Adrenal gland (tissue), 12 donors: ENCODE results near the gene KCNJ3. TPM values are rescaled to one million over a fixed set of nuclear protein-coding genes. Genes with fewer than 3 reads are reported as not detected.

Experiments used
- DNase-seq, 7 donors: peaks; one replicate each; pipeline ENCODE4 v3.0.0-alpha.2; 2019 to 2020
- H3K27ac ChIP-seq, 5 donors: fragments of 200-600 bp; sonication (generic) in 4 of 5; 1 replicate in 3 of 5; 2 replicates in 2 of 5; pipeline versions ENCODE4 v1.5.1 to v1.8.0; 2016 to 2020; ENCODE audit warnings: mild to moderate bottlenecking in 1 of 5
- H3K27me3 ChIP-seq: fragments of 200-600 bp; 2 replicates; pipeline ENCODE4 v1.8.0; 2021
- H3K36me3 ChIP-seq, 2 donors: fragments of 200-600 bp; replicated peaks in 1 of 2; 1 replicate in 1 of 2; 2 replicates in 1 of 2; pipeline versions ENCODE4 v1.5.1 to v1.8.0; 2018 to 2022
- H3K4me1 ChIP-seq, 2 donors: fragments of 200-600 bp; replicated peaks in 1 of 2; 1 replicate in 1 of 2; 2 replicates in 1 of 2; pipeline versions ENCODE4 v1.5.1 to v1.8.0; 2018 to 2021
- H3K4me3 ChIP-seq, 4 donors: fragments of 200-600 bp; sonication (generic) in 3 of 4; one replicate each; pipeline ENCODE4 v1.5.1; 2016 to 2018
- H3K9me3 ChIP-seq, 3 donors: fragments of 200-600 bp; sonication (generic) in 1 of 3; replicated peaks in 1 of 3; 1 replicate in 2 of 3; 2 replicates in 1 of 3; pipeline versions ENCODE4 v1.5.1 to v1.8.0; 2016 to 2021
- CTCF ChIP-seq, 6 experiments: fragments of 450-650 bp in 4 of 6; fragments of 200-600 bp in 2 of 6; sonication (generic) in 1 of 6; IDR thresholded peaks; 1 replicate in 5 of 6; 2 replicates in 1 of 6; pipeline versions ENCODE4 v1.5.1 to v1.8.0; 2016 to 2021; ENCODE audit warnings: antibody characterized with exemption in 6 of 6, mild to moderate bottlenecking in 2 of 6, moderate library complexity in 1 of 6
- POLR2A ChIP-seq, 2 donors: fragments of 450-650 bp; IDR thresholded peaks; one replicate each; pipeline ENCODE4 v1.6.1; 2017; ENCODE audit warnings: antibody characterized with exemption in 2 of 2, mild to moderate bottlenecking in 2 of 2, moderate library complexity in 1 of 2
- WGBS, 4 donors: extraction: QIAGEN DNeasy Blood & Tissue Kit in 2 of 4; methylation state at CpG; one replicate each; pipeline versions ENCODE4 v1.1.5 to v1.1.7; 2013 to 2017; 5-methylcytosine and 5-hydroxymethylcytosine counted together
- intact Hi-C, 2 donors: fragments of 100-400 bp; cut with DNase I; formaldehyde crosslinking; loops; one replicate each; pipeline versions ENCODE4 v1.14.1 to v1.15.0; 2022 to 2023
- polyA plus RNA-seq, 3 donors: library from polyadenylated mRNA; stranded (reverse); fragments of 200-250 nt in 2 of 3; fragments of 350-450 nt in 1 of 3; fragmentation: Illumina TruSeq in 1 of 3; extraction: RNeasy Lipid Tissue Mini Kit (QIAGEN cat#74804) in 1 of 3; gene quantifications; one replicate each; pipeline ENCODE4 v1.2.3, GENCODE V29; 2013 to 2014
- total RNA-seq, 9 donors: library from RNA; depleted of rRNA in 4 of 9; stranded (reverse); fragments of >200 nt in 4 of 9; fragments of 120-200 nt in 1 of 9; fragmentation: NEBNext Ultra II Directional in 1 of 9; extraction: Animal tissue kit (Norgen Biotek cat#: 25700) in 1 of 9; gene quantifications; one replicate each; pipeline versions ENCODE4 v1.1.0 to v1.2.4, GENCODE V29; 2013 to 2023
- donor health status: healthy with polysubstance abuse.
- donor health status: Bipolar disorder and iron deficiency.
- donor health status: DM: yes; HTN: yes; CAD: no.
- donor health status: DM: no; HTN: no; CAD: no.
- donor health status: DM: no; HTN: no; CAD: no.
- donor health status: DM: yes; HTN: yes; CAD: no.

Gene KCNJ3
- total and polyA plus RNA-seq, 12 donors: 0.08 to 2.2 (median 0.48) TPM; not detected in 1

DNA sequence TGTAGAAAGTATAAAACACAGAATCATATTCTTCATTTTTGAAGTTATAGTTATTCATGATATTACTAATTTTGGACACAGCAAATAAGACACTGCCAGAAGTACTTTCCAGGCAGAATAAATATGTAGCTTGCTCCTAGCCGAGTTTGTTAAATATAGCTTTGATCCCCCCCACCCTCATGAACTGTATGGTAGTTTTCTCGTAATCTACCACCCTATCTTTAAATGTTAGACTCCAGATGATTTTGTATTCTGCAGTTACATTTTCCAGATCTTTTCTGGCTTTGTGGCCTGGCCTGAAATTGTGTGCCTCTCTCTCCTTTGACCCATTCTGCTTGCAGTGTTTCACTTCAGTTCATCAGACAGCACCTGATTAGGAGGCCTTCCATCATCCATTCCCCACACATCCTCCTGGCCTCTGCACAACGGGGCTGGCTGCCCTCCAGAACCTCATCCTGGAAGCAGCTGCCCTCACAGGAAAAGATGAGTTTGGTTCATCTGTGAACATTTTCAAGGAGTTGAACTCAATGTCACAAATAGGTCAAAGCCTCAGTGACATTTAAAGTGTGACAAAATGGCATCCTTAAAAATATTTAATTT, 4.7 kb upstream of the KCNJ3 start:
- Histone ChIP-seq H3K4me3 (no peak overlapping the region), H3K27ac (no peak overlapping the region), H3K4me1 (no peaks in the 10 kb centered on the region), H3K9me3 (no peaks in the 10 kb centered on the region), H3K36me3 (no peaks in the 10 kb centered on the region), H3K27me3 (peaks cover 5% of the 10 kb centered on the region)
- DNase-seq: no peak
- TF ChIP-seq CTCF (IDR thresholded peaks at IDR 0.05) (no peak), POLR2A (IDR thresholded peaks at IDR 0.05) (no peak)
- intact Hi-C loops: no loop called here
- 51 to 56% (median 55%) methylated on average over 3 of the region's 3 CpGs for WGBS, 4 donors

DNA sequence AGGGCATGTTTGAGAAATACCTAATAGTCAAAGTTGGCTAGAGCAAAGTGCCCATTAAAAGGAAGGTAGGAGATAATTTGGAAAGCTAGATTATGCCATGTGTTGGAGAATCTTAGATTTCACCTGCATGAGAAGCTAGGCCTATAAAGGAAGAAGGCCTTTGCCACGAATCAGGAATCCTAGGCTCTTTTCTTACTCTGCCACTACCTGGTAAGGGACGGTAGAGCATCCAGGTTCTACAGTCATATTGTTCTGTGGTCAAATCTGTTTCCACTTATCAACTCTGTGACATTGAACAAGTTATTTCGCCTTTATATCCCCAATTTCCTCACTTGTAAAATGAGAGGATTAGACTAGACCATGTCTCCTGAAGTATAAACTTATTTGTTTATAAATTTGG, 3.6 kb upstream of the KCNJ3 start:
- 74 to 88% (median 77%) methylated on average over 3 of the region's 3 CpGs for WGBS, 4 donors
- no peak overlapping the region for H3K4me3 ChIP-seq
- H3K27me3 ChIP-seq: peaks cover 5% of the 10 kb centered on the region
- no peak for DNase-seq
- no peak for TF ChIP-seq CTCF (IDR thresholded peaks at IDR 0.05)
- no peak for TF ChIP-seq POLR2A (IDR thresholded peaks at IDR 0.05)
- H3K27ac ChIP-seq: no peak overlapping the region
- H3K4me1 ChIP-seq: no peaks in the 10 kb centered on the region
- H3K36me3 ChIP-seq: no peaks in the 10 kb centered on the region
- intact Hi-C loops: no loop called here
- no peaks in the 10 kb centered on the region for H3K9me3 ChIP-seq

- peaks cover 5% of the 10 kb centered on the region for H3K27me3 ChIP-seq
- DNase-seq: no peak
- intact Hi-C loops: no loop called here
- H3K9me3 ChIP-seq: no peaks in the 10 kb centered on the region
- H3K4me1 ChIP-seq: no peaks in the 10 kb centered on the region
- H3K4me3 ChIP-seq: no peak overlapping the region
- WGBS, 4 donors: 48 to 62% (median 56%) methylated on average over 4 of the region's 4 CpGs
- TF ChIP-seq CTCF (IDR thresholded peaks at IDR 0.05) (no peak), POLR2A (IDR thresholded peaks at IDR 0.05) (no peak)
- H3K36me3 ChIP-seq: no peaks in the 10 kb centered on the region
- no peak overlapping the region for H3K27ac ChIP-seq
Observed at GRCh38 chr2:154696369-154696768, 2.1 kb upstream of the KCNJ3 start.

GRCh38 chr2:154696810-154697417, 1.6 kb upstream of the KCNJ3 start:
- 24 to 33% (median 29%) methylated on average over 3 to 8 of the region's 8 CpGs for WGBS, 4 donors

More at GRCh38 chr2:154696810-154697417, 1.6 kb upstream of the KCNJ3 start:
- H3K27me3 ChIP-seq: peaks cover 5% of the 10 kb centered on the region
- H3K36me3 ChIP-seq: no peaks in the 10 kb centered on the region
- no peaks in the 10 kb centered on the region for H3K4me1 ChIP-seq
- no peak for DNase-seq
- no peaks in the 10 kb centered on the region for H3K9me3 ChIP-seq
- intact Hi-C loops: no loop called here
- H3K4me3 ChIP-seq: peak overlapping the region in 1 of 4 donors; percentile 26
- no peak overlapping the region for H3K27ac ChIP-seq
- TF ChIP-seq CTCF (IDR thresholded peaks at IDR 0.05) (no peak), POLR2A (IDR thresholded peaks at IDR 0.05) (no peak)
